SKM-1 treated with dmso at 0.1 percent for 144 hours (cell line): ENCODE data around the gene OR2H2.

Experiments
- DNase-seq: peaks from one replicate; lab custom pipeline; 2025; ENCODE audit not compliant: unreplicated experiment; lab: John Stamatoyannopoulos, UW

OR2H2 gene

DNA sequence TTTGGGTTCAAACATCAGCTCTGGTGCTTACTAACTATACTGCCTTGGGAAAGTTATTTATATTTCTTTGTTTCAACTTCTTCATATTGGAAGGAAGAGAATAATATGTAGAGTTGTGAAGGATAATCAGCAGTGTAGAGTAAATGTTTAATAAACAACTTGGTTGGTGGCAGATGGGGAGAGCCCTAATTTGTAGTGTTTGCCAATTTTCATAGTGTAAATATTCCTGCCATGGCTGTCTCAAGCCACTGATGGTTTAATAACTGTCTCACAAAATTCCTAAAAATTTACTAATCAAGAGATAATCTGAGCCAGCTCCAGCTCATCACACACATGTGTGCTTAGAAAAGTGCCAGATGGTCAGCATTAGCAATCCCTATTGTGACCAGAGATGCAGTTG, at the start of gene OR2H2:
Gene OR2H2, plus strand, starts transcription at position 301 of the 400 bp plus-strand sequence. CDS start 2,824 bp downstream, outside the sequence.
- no peak for DNase-seq

- no peak for DNase-seq
These were observed 47.1 kb upstream of the OR2H2 start for GRCh38 chr6:29537714-29538403.

DNA sequence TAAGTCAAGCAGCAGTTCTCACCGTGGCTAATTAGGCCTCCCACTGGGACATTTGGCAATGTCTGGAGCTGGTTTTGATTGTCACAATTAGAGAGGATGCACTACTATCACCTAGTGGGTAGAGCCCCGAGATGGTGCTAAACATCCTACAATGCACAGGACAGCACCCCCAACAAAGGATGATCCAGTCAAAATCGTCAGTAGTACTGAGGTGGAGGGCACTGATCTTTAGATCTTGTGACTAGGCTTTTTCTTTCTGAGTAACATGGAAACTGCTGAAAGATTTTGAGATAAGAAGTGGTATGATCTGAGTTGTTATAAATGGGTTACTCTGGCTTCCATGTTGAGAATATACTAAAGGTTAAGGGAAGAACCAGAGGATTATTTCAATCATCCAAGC, 37.3 kb upstream of the OR2H2 start:
- DNase-seq = no peak

GRCh38 chr6:29552512-29553051, 32.3 kb upstream of the OR2H2 start:
- peak; percentile 41 for DNase-seq

DNA sequence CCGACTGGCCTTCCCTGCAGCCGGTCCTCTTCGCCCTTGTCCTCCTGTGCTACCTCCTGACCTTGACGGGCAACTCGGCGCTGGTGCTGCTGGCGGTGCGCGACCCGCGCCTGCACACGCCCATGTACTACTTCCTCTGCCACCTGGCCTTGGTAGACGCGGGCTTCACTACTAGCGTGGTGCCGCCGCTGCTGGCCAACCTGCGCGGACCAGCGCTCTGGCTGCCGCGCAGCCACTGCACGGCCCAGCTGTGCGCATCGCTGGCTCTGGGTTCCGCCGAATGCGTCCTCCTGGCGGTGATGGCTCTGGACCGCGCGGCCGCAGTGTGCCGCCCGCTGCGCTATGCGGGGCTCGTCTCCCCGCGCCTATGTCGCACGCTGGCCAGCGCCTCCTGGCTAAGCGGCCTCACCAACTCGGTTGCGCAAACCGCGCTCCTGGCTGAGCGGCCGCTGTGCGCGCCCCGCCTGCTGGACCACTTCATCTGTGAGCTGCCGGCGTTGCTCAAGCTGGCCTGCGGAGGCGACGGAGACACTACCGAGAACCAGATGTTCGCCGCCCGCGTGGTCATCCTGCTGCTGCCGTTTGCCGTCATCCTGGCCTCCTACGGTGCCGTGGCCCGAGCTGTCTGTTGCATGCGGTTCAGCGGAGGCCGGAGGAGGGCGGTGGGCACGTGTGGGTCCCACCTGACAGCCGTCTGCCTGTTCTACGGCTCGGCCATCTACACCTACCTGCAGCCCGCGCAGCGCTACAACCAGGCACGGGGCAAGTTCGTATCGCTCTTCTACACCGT, 31.5 kb upstream of the OR2H2 start:
- DNase-seq = peak; percentile 12

DNA sequence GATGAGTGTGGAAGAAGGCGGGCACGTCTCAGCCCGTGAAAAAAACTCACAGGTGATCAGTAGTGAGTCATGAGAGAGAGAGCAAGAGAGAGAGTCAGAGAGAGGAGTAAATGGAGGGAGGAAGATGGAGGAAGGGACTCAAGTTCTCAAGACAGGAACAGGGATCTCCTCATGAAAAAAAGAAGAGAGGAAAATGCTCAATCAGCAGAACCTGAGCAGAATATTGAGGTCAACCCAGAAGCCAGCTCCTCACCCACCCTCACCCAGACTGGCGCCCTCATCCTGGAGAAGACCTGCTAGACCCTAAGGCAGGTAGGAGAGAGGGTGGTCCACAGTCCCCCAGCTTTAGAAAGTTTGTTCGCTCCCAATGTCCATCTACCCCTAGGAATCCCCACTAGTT, 30.2 kb upstream of the OR2H2 start:
- DNase-seq = no peak

DNA sequence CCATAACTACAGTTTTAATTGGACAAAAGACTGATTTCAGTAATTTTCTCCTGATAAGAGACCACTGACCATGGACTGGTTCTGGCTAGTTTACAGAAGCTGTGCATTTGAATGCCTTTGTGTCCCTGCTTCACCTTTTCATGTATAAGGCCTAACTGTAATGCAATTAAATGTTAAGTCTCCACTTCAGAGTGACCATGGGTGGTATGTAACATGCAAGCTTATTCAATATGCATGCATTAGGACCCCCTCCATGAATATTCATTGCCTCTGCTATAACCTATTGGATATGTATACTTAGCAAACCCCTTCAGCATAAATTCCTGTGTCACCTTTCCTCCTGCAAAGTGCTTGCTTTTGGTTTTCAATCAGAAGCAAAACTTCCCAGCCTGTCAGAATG, 27.6 kb upstream of the OR2H2 start:
- no peak for DNase-seq

DNA sequence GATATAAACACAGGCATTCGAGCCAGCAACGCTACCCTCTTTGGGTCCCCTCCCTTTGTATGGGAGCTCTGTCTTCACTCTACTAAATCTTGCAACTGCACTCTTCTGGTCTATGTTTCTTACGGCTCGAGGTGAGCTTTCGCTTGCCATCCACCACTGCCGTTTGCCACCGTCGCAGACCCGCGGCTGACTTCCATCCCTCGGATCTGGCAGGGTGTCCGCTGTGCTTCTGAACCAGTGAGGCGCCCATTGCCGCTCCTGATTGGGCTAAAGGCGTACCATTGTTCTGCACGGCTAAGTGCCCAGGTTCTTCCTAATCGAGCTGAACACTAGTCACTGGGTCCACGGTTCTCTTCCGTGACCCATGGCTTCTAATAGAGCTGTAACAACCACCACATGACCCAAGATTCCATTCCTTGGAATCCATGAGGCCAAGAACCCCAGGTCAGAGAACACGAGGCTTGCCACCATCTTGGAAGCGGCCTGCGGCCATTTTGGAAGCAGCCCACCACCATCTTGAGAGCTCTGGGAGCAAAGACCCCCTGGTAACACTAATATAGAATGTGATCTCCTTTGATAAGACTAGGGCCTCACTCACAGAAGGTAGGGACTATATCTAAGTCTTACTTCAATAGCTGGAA, 26.4 kb upstream of the OR2H2 start:
- DNase-seq = no peak

DNA sequence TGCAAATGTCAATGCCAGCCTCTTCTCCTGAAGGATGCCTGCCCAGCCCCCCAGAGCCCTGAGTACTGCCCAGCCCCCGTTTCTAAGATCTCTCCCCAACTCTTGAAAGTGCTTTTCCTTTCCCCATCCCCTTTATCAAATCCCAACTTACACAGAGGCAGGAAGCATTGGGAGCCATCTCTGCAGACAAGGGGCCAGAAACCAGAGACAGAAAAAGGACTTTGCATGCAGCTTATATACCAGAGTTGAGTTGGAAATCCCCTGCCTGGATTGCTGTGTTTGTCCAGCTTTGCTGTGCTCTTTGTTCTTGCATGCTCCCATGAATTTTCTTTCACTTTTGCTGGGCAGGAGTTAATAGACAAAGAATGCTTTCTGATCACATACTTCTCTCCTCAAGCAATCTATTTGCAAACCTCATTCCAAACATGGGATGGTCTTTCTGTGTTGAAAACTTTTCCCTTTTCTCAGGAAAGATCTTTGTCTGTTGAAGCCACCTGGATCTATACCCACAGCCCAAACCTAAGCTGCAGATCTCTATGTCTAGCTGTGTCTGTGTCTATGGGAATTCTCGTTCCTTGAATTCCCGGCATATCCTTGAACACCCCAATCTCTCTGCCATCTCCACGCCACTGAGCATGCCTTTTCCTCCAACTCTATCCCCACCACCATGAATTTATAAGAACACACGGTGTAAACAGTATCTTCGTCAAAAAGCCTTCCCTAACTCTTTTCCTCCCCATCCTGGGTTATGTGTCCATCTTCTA, 25.2 kb upstream of the OR2H2 start, which contains the start of gene UBD:
Gene UBD, minus strand, starts transcription at position 209 of the 764 bp plus-strand sequence. Its CDS starts 31 bp downstream, at position 178.
- no peak for DNase-seq

- DNase-seq = no peak
These were observed 23.8 kb upstream of the OR2H2 start for GRCh38 chr6:29561091-29561490.

DNA sequence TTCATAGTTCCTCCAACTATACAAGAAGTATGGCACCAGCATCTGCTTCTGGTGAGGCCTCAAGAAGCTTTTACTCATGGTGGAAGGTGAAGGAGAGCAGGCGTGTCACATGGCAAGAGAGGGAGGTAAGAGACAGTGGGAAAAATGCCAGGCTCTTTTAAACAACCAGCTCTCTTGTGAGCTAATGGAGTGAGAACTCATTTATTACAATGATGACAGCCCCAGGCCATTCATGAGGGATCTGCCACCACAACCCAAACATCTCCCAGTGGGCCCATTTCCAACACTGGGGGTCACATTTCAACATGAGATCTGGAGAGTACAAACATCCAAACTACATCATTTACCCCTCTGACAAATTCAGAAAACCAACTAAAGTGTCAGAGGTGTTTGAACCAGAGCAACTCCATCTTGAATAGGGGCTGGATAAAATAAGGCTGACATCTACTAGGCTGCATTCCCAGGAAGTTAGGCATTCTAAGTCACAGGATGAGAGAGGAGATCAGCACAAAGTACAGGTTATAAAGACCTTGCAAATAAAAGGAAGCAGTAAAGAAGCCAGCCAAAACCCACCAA, 23.2 kb upstream of the OR2H2 start:
- no peak for DNase-seq

GRCh38 chr6:29563435-29563965, 21.4 kb upstream of the OR2H2 start:
- no peak for DNase-seq

DNA sequence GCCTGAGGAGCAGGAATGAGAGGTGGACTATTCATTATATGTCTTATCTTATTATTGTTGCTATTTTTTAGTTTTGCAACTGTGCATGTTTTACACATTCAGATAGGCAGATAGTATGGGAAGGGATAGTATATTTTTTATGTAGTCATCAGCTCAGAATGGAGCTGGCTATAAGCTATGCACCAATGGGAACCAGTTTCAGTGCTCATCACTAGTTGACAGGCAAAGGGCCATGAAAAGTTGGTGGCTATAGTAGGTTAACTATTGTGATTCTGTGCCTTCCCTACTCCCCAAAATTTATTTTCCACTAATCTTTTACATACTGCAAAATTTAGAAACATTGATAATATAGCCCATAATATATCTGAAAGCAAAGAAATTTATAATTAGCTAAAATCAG, 20.0 kb upstream of the OR2H2 start:
- no peak for DNase-seq

GRCh38 chr6:29566856-29567255, 18.1 kb upstream of the OR2H2 start:
- DNase-seq = no peak

DNA sequence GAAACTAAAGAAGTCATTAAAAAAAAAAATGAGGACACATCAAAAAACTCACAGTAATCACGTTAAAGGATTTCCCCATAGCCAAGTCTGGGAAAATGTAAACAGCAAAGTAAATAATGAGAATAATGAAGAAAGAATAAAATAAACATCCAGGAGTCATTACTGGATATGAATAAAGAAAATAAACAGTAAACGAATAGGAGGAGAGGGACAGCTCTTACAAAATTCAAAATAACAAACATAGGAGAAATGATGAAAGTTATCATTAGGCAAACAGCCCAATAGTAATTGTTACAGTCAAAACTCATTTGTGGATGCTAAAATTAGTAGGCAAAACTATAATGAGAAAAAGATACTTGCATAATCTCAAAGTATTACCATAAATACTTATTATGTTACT, 17.4 kb upstream of the OR2H2 start:
- DNase-seq = no peak

- no peak for DNase-seq
These were observed 16.9 kb upstream of the OR2H2 start for GRCh38 chr6:29567991-29568390.

DNA sequence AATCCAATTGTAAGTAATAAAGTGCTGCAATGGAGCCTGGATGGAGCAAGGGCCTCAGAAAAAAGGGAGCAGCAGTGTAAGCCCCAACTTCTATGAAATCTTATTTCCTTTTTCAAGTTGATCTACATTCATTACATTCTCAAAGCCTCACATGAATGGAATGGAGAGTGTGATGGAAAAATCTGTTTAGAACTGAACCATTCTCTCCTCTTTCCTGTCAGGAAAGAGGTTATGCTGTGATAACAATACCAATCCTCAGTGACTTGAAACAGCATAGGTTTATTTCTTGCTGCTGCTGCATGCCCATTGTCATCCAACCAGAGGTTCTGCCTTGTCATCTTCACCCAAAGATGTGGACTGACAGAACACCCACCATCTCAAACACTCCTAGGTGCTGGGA, 8.9 kb upstream of the OR2H2 start:
- no peak for DNase-seq

GRCh38 chr6:29577544-29577943, 7.4 kb upstream of the OR2H2 start:
- no peak for DNase-seq

DNA sequence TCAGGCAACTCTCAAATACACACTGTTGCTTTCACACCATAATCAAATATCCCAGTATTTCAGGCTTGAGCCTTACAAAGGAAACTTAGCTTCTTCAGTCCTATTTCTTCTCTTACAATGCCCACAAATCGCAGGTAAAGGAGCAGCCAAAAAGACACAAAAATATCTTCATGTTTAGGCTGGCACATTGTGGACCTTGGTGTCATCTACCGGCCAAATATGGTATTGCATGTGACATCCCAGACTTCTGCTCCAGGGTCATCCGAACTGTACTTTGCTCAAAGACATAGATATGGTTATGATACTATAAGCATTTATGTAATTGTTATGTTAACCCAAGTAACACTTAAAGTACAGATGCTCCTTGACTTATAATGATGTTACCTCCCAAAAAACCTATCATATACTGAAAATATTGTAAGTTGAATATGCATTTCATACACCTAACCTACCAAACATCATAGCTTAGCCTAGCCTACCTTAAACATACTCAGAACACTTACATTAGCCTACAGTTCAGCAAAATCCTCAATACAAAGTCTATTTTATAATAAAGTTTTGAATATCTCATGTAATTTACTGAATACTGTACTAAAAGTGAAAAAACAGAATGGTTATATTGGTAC, 4.6 kb downstream of the OR2H2 start:
- DNase-seq = peak; percentile 41
